Neural cell (in vitro differentiated cells): ENCODE measurements around the gene EPHB4. TPM values are rescaled to one million over a fixed set of nuclear protein-coding genes. Genes with fewer than 3 reads are reported as not detected.
"Not testable (repeated sequence)": the region's sequence is repeated elsewhere in the genome, so short reads cannot be mapped to it uniquely, and the experiment has no call there.

ENCODE experiments used
- H2AFZ ChIP-seq: fragments of 200-600, 300-800 bp; sonication (generic), shearing (Covaris generic); 2 replicates; pipeline ENCODE4 v1.6.0; 2014; ENCODE audit warnings: low read depth, mild to moderate bottlenecking, antibody characterized with exemption, low read length, moderate library complexity
- H3F3A ChIP-seq: fragments of 200-600 bp; shearing (Covaris generic); 2 replicates; pipeline ENCODE4 v1.6.1; 2016; ENCODE audit warnings: mild to moderate bottlenecking, moderate library complexity, mixed read lengths, antibody characterized with exemption, low read length; ENCODE audit not compliant: insufficient read depth, poor library complexity, severe bottlenecking
- H3K27ac ChIP-seq: fragments of 200-600, 300-800 bp; sonication (generic), shearing (Covaris generic); 2 replicates; pipeline ENCODE4 v1.5.1; 2014; ENCODE audit warnings: mild to moderate bottlenecking, low read length, moderate library complexity
- H3K27me3 ChIP-seq: fragments of 300-800, 200-600 bp; sonication (generic), shearing (Covaris generic); 2 replicates; pipeline ENCODE4 v1.6.0; 2014; ENCODE audit warnings: mild to moderate bottlenecking, low read depth, low read length, moderate library complexity; ENCODE audit not compliant: insufficient read depth
- H3K36me3 ChIP-seq: fragments of 300-800, 200-600 bp; sonication (generic), shearing (Covaris generic); 2 replicates; pipeline ENCODE4 v1.5.1; 2014; ENCODE audit warnings: mild to moderate bottlenecking, antibody characterized with exemption, low read length, moderate library complexity; ENCODE audit not compliant: insufficient read depth
- H3K4me2 ChIP-seq: fragments of 300-800, 200-600 bp; sonication (generic), shearing (Covaris generic); 2 replicates; pipeline ENCODE4 v1.6.0; 2014; ENCODE audit warnings: mild to moderate bottlenecking, low read length
- H3K4me3 ChIP-seq: fragments of 300-800, 200-600 bp; sonication (generic), shearing (Covaris generic); 2 replicates; pipeline ENCODE4 v1.5.1; 2014; ENCODE audit warnings: mild to moderate bottlenecking, low read length, moderate library complexity
- H3K79me2 ChIP-seq: fragments of 200-600 bp; shearing (Covaris generic); replicated peaks from 2 replicates; pipeline ENCODE4 v1.6.0; 2014; ENCODE audit warnings: mild to moderate bottlenecking, low read length, moderate library complexity; ENCODE audit not compliant: insufficient read depth
- H3K9ac ChIP-seq: fragments of 300-800, 200-600 bp; sonication (generic), shearing (Covaris generic); 2 replicates; pipeline ENCODE4 v1.6.1; 2016; ENCODE audit warnings: mild to moderate bottlenecking, low read length, mixed read lengths
- H3K9me2 ChIP-seq: fragments of 200-600 bp; shearing (Covaris generic); 2 replicates; pipeline ENCODE4 v1.6.1; 2016; ENCODE audit warnings: mild to moderate bottlenecking, low read length, mixed read lengths; ENCODE audit not compliant: insufficient read depth
- H3K9me3 ChIP-seq: fragments of 200-600, 300-800 bp; sonication (generic), shearing (Covaris generic); 2 replicates; pipeline ENCODE4 v1.6.1; 2016; ENCODE audit warnings: mild to moderate bottlenecking, mixed run types, low read length, moderate library complexity, mixed read lengths
- H4K20me1 ChIP-seq: fragments of 200-600 bp; shearing (Covaris generic); 2 replicates; pipeline ENCODE4 v1.6.1; 2016; ENCODE audit warnings: mild to moderate bottlenecking, mixed run types; ENCODE audit not compliant: insufficient read depth
- EP300 ChIP-seq: fragments of 450-650 bp; conservative IDR thresholded peaks from 2 replicates; pipeline ENCODE4 v1.6.1; 2014; ENCODE audit warnings: antibody characterized with exemption, mild to moderate bottlenecking, moderate library complexity; ENCODE audit not compliant: poor library complexity, severe bottlenecking
- EZH2 ChIP-seq: fragments of 200-600, 300-800 bp; shearing (Covaris generic), sonication (generic); IDR thresholded peaks from 2 replicates; pipeline ENCODE4 v1.6.1; 2014; ENCODE audit warnings: antibody characterized with exemption, low read length, borderline replicate concordance, mild to moderate bottlenecking; ENCODE audit not compliant: insufficient read depth, poor library complexity, severe bottlenecking
- MXI1 ChIP-seq: fragments of 450-650 bp; conservative IDR thresholded peaks from 2 replicates; pipeline ENCODE4 v1.6.1; 2014; ENCODE audit warnings: antibody characterized with exemption, mild to moderate bottlenecking; ENCODE audit not compliant: poor library complexity, severe bottlenecking
- POLR2AphosphoS5 ChIP-seq: IDR thresholded peaks from 2 replicates; pipeline ENCODE4 v1.6.1; 2012
- RAD21 ChIP-seq: fragments of 450-650 bp; conservative IDR thresholded peaks from 2 replicates; pipeline ENCODE4 v1.6.1; 2014; ENCODE audit warnings: antibody characterized with exemption, mild to moderate bottlenecking, moderate library complexity
- SMC3 ChIP-seq: fragments of 450-650 bp; conservative IDR thresholded peaks from 2 replicates; pipeline ENCODE4 v1.6.1; 2014; ENCODE audit warnings: antibody characterized with exemption, mild to moderate bottlenecking, moderate library complexity; ENCODE audit not compliant: poor library complexity
- TAF1 ChIP-seq: IDR thresholded peaks from 2 replicates; pipeline ENCODE4 v1.6.1; 2012; ENCODE audit warnings: low read depth
- polyA plus RNA-seq: library from polyadenylated mRNA; depleted of rRNA; stranded (reverse); fragments of >200 nt; gene quantifications from 2 replicates; pipeline ENCODE4 v1.2.3, GENCODE V29; 2014
- TF ChIP-seq, protein P1 (sequence below): fragments of 450-650 bp; IDR thresholded peaks from 2 replicates; pipeline ENCODE4 v1.5.1; 2014; ENCODE audit warnings: antibody characterized with exemption, mild to moderate bottlenecking, moderate library complexity; ENCODE audit not compliant: poor library complexity, severe bottlenecking
- TF ChIP-seq, protein P2 (sequence below): IDR thresholded peaks from 2 replicates; pipeline ENCODE4 v1.6.1; 2012; ENCODE audit warnings: borderline replicate concordance

Gene EPHB4
- polyA plus RNA-seq, 1 donor from 2014 or later: 0.92 TPM

DNA sequence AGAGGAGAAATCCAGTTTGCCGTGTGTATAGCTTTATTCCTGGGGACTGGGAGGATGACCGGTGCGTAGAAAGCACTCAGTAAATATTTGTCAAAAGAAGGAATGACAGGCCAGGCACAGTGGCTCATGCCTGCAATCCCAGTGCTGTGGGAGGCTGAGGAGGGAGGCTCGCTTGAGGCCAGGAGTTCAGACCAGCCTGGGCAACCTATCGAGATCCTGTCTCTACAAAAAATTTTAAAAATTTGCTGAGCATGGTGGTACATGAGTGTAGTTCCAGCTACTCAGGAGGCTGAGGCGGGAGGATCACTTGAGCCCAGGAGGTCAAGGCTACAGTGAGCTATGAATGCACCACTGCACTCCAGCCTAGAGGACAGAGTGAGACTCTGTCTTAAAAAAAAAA, 15.8 kb downstream of the EPHB4 start:
- no peaks in the 10 kb centered on the region for H3K36me3 ChIP-seq

DNA sequence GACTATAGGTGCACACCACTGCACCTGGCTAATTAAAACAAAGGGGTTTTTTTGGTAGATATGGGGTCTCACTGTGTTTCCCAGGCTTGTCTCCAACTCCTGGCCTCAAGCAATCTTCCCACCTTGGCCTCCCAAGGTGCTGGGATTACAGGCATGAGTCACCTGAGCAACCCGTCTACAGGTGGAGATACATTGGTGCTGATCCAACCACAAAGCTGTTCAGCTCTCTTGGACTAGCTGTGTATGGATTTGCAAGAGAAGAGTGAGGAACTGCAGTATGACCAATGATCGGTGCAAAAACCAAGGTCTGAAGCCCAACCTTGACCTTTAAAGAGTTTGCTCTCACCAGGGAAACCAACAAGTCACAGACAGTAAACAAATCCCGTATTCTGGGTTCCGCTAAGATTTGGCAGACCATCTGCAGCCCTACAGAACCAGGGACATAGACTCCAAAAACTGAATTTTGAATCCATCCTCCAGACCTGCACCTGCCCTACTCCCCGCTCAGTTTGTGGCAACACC, 18.9 kb downstream of the EPHB4 start:
- Histone ChIP-seq H3K4me3 (no peak overlapping the region), H3F3A (no peaks in the 10 kb centered on the region), H3K9ac (no peak overlapping the region), H2AFZ (no peak overlapping the region), H4K20me1 (no peaks in the 10 kb centered on the region), H3K27me3 (no peaks in the 10 kb centered on the region), H3K9me2 (no peaks in the 10 kb centered on the region), H3K27ac (no peak overlapping the region), H3K36me3 (no peaks in the 10 kb centered on the region), H3K9me3 (no peaks in the 10 kb centered on the region), H3K79me2 (no peaks in the 10 kb centered on the region), H3K4me2 (no peak overlapping the region)
- TF ChIP-seq EZH2 (no peak), TAF1 (no peak), MXI1 (no peak), SMC3 (no peak), POLR2AphosphoS5 (no peak), RAD21 (no peak), EP300 (no peak)
- TF ChIP-seq, protein P1, sequence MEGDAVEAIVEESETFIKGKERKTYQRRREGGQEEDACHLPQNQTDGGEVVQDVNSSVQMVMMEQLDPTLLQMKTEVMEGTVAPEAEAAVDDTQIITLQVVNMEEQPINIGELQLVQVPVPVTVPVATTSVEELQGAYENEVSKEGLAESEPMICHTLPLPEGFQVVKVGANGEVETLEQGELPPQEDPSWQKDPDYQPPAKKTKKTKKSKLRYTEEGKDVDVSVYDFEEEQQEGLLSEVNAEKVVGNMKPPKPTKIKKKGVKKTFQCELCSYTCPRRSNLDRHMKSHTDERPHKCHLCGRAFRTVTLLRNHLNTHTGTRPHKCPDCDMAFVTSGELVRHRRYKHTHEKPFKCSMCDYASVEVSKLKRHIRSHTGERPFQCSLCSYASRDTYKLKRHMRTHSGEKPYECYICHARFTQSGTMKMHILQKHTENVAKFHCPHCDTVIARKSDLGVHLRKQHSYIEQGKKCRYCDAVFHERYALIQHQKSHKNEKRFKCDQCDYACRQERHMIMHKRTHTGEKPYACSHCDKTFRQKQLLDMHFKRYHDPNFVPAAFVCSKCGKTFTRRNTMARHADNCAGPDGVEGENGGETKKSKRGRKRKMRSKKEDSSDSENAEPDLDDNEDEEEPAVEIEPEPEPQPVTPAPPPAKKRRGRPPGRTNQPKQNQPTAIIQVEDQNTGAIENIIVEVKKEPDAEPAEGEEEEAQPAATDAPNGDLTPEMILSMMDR: no peak
- TF ChIP-seq, protein P2, sequence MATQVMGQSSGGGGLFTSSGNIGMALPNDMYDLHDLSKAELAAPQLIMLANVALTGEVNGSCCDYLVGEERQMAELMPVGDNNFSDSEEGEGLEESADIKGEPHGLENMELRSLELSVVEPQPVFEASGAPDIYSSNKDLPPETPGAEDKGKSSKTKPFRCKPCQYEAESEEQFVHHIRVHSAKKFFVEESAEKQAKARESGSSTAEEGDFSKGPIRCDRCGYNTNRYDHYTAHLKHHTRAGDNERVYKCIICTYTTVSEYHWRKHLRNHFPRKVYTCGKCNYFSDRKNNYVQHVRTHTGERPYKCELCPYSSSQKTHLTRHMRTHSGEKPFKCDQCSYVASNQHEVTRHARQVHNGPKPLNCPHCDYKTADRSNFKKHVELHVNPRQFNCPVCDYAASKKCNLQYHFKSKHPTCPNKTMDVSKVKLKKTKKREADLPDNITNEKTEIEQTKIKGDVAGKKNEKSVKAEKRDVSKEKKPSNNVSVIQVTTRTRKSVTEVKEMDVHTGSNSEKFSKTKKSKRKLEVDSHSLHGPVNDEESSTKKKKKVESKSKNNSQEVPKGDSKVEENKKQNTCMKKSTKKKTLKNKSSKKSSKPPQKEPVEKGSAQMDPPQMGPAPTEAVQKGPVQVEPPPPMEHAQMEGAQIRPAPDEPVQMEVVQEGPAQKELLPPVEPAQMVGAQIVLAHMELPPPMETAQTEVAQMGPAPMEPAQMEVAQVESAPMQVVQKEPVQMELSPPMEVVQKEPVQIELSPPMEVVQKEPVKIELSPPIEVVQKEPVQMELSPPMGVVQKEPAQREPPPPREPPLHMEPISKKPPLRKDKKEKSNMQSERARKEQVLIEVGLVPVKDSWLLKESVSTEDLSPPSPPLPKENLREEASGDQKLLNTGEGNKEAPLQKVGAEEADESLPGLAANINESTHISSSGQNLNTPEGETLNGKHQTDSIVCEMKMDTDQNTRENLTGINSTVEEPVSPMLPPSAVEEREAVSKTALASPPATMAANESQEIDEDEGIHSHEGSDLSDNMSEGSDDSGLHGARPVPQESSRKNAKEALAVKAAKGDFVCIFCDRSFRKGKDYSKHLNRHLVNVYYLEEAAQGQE: no peak

More for the DNA sequence above, 15.8 kb downstream of the EPHB4 start:
- no peak overlapping the region for H3K4me2 ChIP-seq
- H2AFZ ChIP-seq: no peak overlapping the region
- TF ChIP-seq EZH2 (no peak), POLR2AphosphoS5 (no peak), RAD21 (no peak)
- TF ChIP-seq, protein P1: no peak
- no peak overlapping the region for H3K27ac ChIP-seq
- H3K9me2 ChIP-seq: no peaks in the 10 kb centered on the region
- H3K27me3 ChIP-seq: no peaks in the 10 kb centered on the region
- no peaks in the 10 kb centered on the region for H4K20me1 ChIP-seq
- no peak overlapping the region for H3K9ac ChIP-seq
- H3F3A ChIP-seq: no peaks in the 10 kb centered on the region
- H3K9me3 ChIP-seq: no peaks in the 10 kb centered on the region
- H3K4me3 ChIP-seq: no peak overlapping the region
- H3K79me2 ChIP-seq: no peaks in the 10 kb centered on the region

DNA sequence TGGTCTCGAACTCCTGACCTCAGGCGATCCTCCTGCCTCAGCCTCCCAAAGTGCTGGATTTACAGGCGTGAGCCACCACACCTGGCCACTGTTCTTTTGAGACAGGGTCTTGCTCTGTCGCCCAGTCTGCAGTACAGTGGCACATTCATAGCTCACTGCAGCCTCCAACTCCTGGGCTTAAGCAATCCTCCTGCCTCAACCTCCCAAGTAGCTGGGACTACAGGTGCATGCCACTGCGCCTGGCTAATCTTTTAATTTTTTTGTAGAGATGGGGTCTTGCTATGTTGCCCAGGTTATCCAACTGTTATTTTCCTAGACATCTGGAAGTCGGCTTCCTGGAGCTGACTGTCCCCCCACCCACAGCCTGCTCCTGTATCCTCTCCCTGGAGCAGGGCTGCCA, 20.4 kb downstream of the EPHB4 start:
- not testable (repeated sequence) for H3K79me2 ChIP-seq, H4K20me1 ChIP-seq, H3K9ac ChIP-seq, H3K36me3 ChIP-seq, H3K4me3 ChIP-seq, H3K4me2 ChIP-seq, H3F3A ChIP-seq, H3K27ac ChIP-seq, H3K27me3 ChIP-seq, H3K9me3 ChIP-seq, H3K9me2 ChIP-seq, H2AFZ ChIP-seq
